ENCODE data around the gene C10orf90. TPM values are rescaled to one million over a fixed set of nuclear protein-coding genes. Genes with fewer than 3 reads are reported as not detected.

The C10orf90 gene
- total and polyA plus RNA-seq, 11 donors = not detected

- 68 to 78% (median 74%) methylated on average over 1 of the region's 1 CpG for WGBS, 4 donors
Observed at GRCh38 chr10:126422567-126422966, 247.9 kb downstream of the C10orf90 start.

GRCh38 chr10:126421756-126422256 is 248.7 kb downstream of the C10orf90 start:
- Histone ChIP-seq H3K4me1 (peaks cover 0 to 15% (median 3%) of the 10 kb centered on the region in 12 donors), H3K36me3 (no peaks in the 10 kb centered on the region), H3K27ac (no peak overlapping the region), H3K27me3 (peaks cover 0 to 4% (median 0%) of the 10 kb centered on the region in 9 donors), H3K4me3 (no peak overlapping the region), H3K9me3 (peaks cover 0 to 30% (median 8%) of the 10 kb centered on the region in 12 donors)
- intact Hi-C loops (cut with DNase I) = no loop called here
- ATAC-seq (peak in 2 of 4 donors; percentile 52 to 63), DNase-seq (no peak)
- 52 to 63% (median 60%) methylated on average over 10 of the region's 10 CpGs for WGBS, 4 donors
- no peak for TF ChIP-seq CTCF (IDR thresholded peaks at IDR 0.05)
- TF ChIP-seq POLR2A (IDR thresholded peaks at IDR 0.05) = no peak

More at GRCh38 chr10:126422567-126422966, 247.9 kb downstream of the C10orf90 start:
- Histone ChIP-seq H3K27ac (no peak overlapping the region), H3K4me3 (no peak overlapping the region), H3K36me3 (no peaks in the 10 kb centered on the region), H3K9me3 (peaks cover 0 to 30% (median 8%) of the 10 kb centered on the region in 12 donors), H3K27me3 (peaks cover 0 to 10% (median 0%) of the 10 kb centered on the region in 9 donors), H3K4me1 (peaks cover 0 to 15% (median 3%) of the 10 kb centered on the region in 12 donors)
- intact Hi-C loops (cut with DNase I) = no loop called here
- DNase-seq = no peak
- no peak for ATAC-seq
- no peak for TF ChIP-seq POLR2A (IDR thresholded peaks at IDR 0.05)
- TF ChIP-seq CTCF (IDR thresholded peaks at IDR 0.05) = no peak

GRCh38 chr10:126420567-126421300 is 249.8 kb downstream of the C10orf90 start:
- Histone ChIP-seq H3K4me3 (no peak overlapping the region), H3K4me1 (peaks cover 0 to 15% (median under 1%) of the 10 kb centered on the region in 12 donors), H3K9me3 (peaks cover 0 to 30% (median 8%) of the 10 kb centered on the region in 12 donors), H3K27ac (no peak overlapping the region), H3K27me3 (no peaks in the 10 kb centered on the region), H3K36me3 (no peaks in the 10 kb centered on the region)
- WGBS, 4 donors = 56 to 73% (median 68%) methylated on average over 12 of the region's 12 CpGs
- TF ChIP-seq POLR2A (IDR thresholded peaks at IDR 0.05) (no peak), CTCF (IDR thresholded peaks at IDR 0.05) (no peak)
- intact Hi-C loops (cut with DNase I) = no loop called here
- ATAC-seq = no peak
- no peak for DNase-seq

GRCh38 chr10:126417220-126417825 is 253.2 kb downstream of the C10orf90 start:
- Histone ChIP-seq H3K4me1 (peaks cover 0 to 11% (median 0%) of the 10 kb centered on the region in 12 donors), H3K27ac (no peak overlapping the region), H3K36me3 (no peaks in the 10 kb centered on the region), H3K27me3 (peaks cover 0 to 5% (median 0%) of the 10 kb centered on the region in 9 donors), H3K9me3 (peaks cover 0 to 14% (median 0%) of the 10 kb centered on the region in 12 donors), H3K4me3 (no peak overlapping the region)
- 71 to 82% (median 78%) methylated on average over 4 of the region's 4 CpGs for WGBS, 4 donors
- intact Hi-C loops (cut with DNase I) = no loop called here
- no peak for DNase-seq
- TF ChIP-seq CTCF (IDR thresholded peaks at IDR 0.05) = no peak
- no peak for TF ChIP-seq POLR2A (IDR thresholded peaks at IDR 0.05)
- no peak for ATAC-seq
